Endothelial cell of umbilical vein (primary cell): ENCODE measurements around the gene EEIG1. TPM values are rescaled to one million over a fixed set of nuclear protein-coding genes. Genes with fewer than 3 reads are reported as not detected.

Experiments
- BruUV-seq: library from RNA; stranded (reverse); fragments of 400-500 nt; replicated peaks from 2 replicates; lab custom pipeline; 2021; lab: Mats Ljungman, UMichigan
- CTCF ChIA-PET: fragments of 300-600, 350-600 bp; sonication (Branson Sonifier 250); formaldehyde crosslinking; loops from one replicate; lab custom pipeline; 2021; ENCODE audit warnings: antibody characterized with exemption, inconsistent platforms; lab: Charles Lee
- POLR2A ChIA-PET: fragments of 300-600, 350-600 bp; sonication (Branson Sonifier 250); formaldehyde crosslinking; loops from one replicate; lab custom pipeline; 2021; ENCODE audit warnings: antibody characterized with exemption, inconsistent platforms; lab: Charles Lee
- DNase-seq: peaks from one replicate; pipeline ENCODE4 v3.0.0-alpha.2; 2011; ENCODE audit warnings: low read depth, low spot score
- FAIRE-seq: peaks from 2 replicates; lab custom pipeline; 2011; peaks lifted over from hg19 to GRCh38; lab: Jason Lieb, UNC
- H2AFZ ChIP-seq: 2 replicates; pipeline ENCODE4 v1.6.0; 2012; ENCODE audit warnings: low read depth, low read length, control low read depth, inconsistent platforms
- H3K27ac ChIP-seq: 2 replicates; pipeline ENCODE4 v1.5.1; 2011; ENCODE audit warnings: low read depth, mild to moderate bottlenecking, control low read depth, low read length, moderate library complexity; ENCODE audit not compliant: insufficient read depth
- H3K27me3 ChIP-seq, 2 experiments: 2 replicates each; pipeline versions ENCODE4 v1.6.0 to v1.6.1; 2011; ENCODE audit warnings: low read length in 2 of 2, mixed read lengths in 1 of 2; ENCODE audit not compliant: control insufficient read depth in 2 of 2, insufficient read depth in 2 of 2
- H3K36me3 ChIP-seq, 2 experiments: 2 replicates in 1 of 2; 3 replicates in 1 of 2; pipeline ENCODE4 v1.5.1; 2011; ENCODE audit warnings: low read length in 2 of 2, mild to moderate bottlenecking in 1 of 2, moderate library complexity in 1 of 2; ENCODE audit not compliant: control insufficient read depth in 2 of 2, insufficient read depth in 2 of 2; ENCODE audit errors: extremely low read depth in 1 of 2
- H3K4me1 ChIP-seq: 3 replicates; pipeline ENCODE4 v1.5.1; 2011; ENCODE audit warnings: mild to moderate bottlenecking, low read length; ENCODE audit not compliant: control insufficient read depth, insufficient read depth; ENCODE audit errors: extremely low read depth
- H3K4me2 ChIP-seq: 2 replicates; pipeline ENCODE4 v1.6.1; 2011; ENCODE audit warnings: low read length, control low read depth, mixed read lengths; ENCODE audit not compliant: insufficient read depth
- H3K4me3 ChIP-seq, 3 experiments: fragments of 200-600 bp in 1 of 3; sonication (generic), shearing (Covaris generic) in 1 of 3; replicated peaks in 1 of 3; 2 replicates each; pipeline ENCODE4 v1.5.1; 2011 to 2016; ENCODE audit warnings: control low read depth in 3 of 3, low read length in 3 of 3, mild to moderate bottlenecking in 2 of 3, inconsistent platforms in 1 of 3, low read depth in 1 of 3, moderate library complexity in 1 of 3; ENCODE audit not compliant: insufficient read depth in 1 of 3
- H3K79me2 ChIP-seq: 2 replicates; pipeline ENCODE4 v1.6.0; 2012; ENCODE audit warnings: low read length, inconsistent platforms; ENCODE audit not compliant: control insufficient read depth, insufficient read depth
- H3K9ac ChIP-seq: replicated peaks from 2 replicates; pipeline ENCODE3; 2011; ENCODE audit warnings: low read length, control low read depth; ENCODE audit not compliant: insufficient read depth; ENCODE audit errors: extremely low read depth
- H3K9me1 ChIP-seq: replicated peaks from 3 replicates; pipeline ENCODE4 v1.6.0; 2011; ENCODE audit warnings: mild to moderate bottlenecking, low read length; ENCODE audit not compliant: control insufficient read depth, insufficient read depth; ENCODE audit errors: extremely low read depth
- H3K9me3 ChIP-seq: replicated peaks from 2 replicates; pipeline ENCODE4 v1.5.1; 2012; ENCODE audit warnings: low read length, inconsistent platforms; ENCODE audit not compliant: control insufficient read depth, insufficient read depth
- H4K20me1 ChIP-seq: replicated peaks from 2 replicates; pipeline ENCODE3; 2011; ENCODE audit warnings: mild to moderate bottlenecking, low read length; ENCODE audit not compliant: control insufficient read depth, insufficient read depth; ENCODE audit errors: extremely low read depth
- CTCF ChIP-seq, 2 donors: IDR thresholded peaks; 1 replicate in 1 of 2; 2 replicates in 1 of 2; pipeline ENCODE4 v1.5.1; 2011; ENCODE audit warnings: low read length in 2 of 2, mild to moderate bottlenecking in 2 of 2, moderate library complexity in 2 of 2, control low read depth in 1 of 2, inconsistent platforms in 1 of 2, low read depth in 1 of 2; ENCODE audit not compliant: insufficient read depth in 1 of 2; ENCODE audit errors: extremely low read depth in 1 of 2
- EZH2 ChIP-seq: IDR thresholded peaks from 2 replicates; pipeline ENCODE4 v1.6.1; 2012; ENCODE audit warnings: borderline replicate concordance, low read depth, mild to moderate bottlenecking, moderate library complexity, low read length, inconsistent platforms; ENCODE audit not compliant: severe bottlenecking
- FOS ChIP-seq: IDR thresholded peaks from 2 replicates; pipeline ENCODE4 v1.6.1; 2011; ENCODE audit warnings: mild to moderate bottlenecking, low read length, moderate library complexity, borderline replicate concordance; ENCODE audit not compliant: insufficient read depth
- GATA2 ChIP-seq: IDR thresholded peaks from 2 replicates; pipeline ENCODE4 v1.7.0; 2011; ENCODE audit warnings: low read depth, mild to moderate bottlenecking, moderate library complexity, mixed read lengths, low read length; ENCODE audit not compliant: insufficient read length, insufficient read depth
- JUN ChIP-seq: IDR thresholded peaks from 2 replicates; pipeline ENCODE4 v1.6.1; 2011; ENCODE audit warnings: borderline replicate concordance, low read depth; ENCODE audit not compliant: insufficient read length, insufficient read depth
- MAX ChIP-seq: IDR thresholded peaks from 2 replicates; pipeline ENCODE4 v1.6.1; 2011; ENCODE audit not compliant: insufficient read depth, insufficient read length
- MYC ChIP-seq: IDR thresholded peaks from one replicate; pipeline ENCODE4 v1.6.1; 2011; ENCODE audit warnings: mild to moderate bottlenecking, low read depth, low read length
- POLR2A ChIP-seq: IDR thresholded peaks from 2 replicates; pipeline ENCODE4 v1.6.1; 2012; ENCODE audit warnings: low read depth, mild to moderate bottlenecking, control low read depth, low read length
- POLR2AphosphoS5 ChIP-seq: IDR thresholded peaks from 2 replicates; pipeline ENCODE4 v1.6.1; 2012; ENCODE audit warnings: low read depth, mild to moderate bottlenecking, control low read depth, low read length, moderate library complexity; ENCODE audit not compliant: insufficient read depth
- dilution Hi-C: fragments of 300-500 bp; cut with MboI; formaldehyde crosslinking; loops from one replicate; pipeline ENCODE4 v1.15.0; 2019; ENCODE audit warnings: low sequenced_read_pairs; ENCODE audit not compliant: extremely low pct_ligation_motif_present
- intact Hi-C: fragments of 100-400 bp; cut with micrococcal nuclease; formaldehyde crosslinking; loops from one replicate; pipeline ENCODE4 v1.10.0; 2022
- polyA plus RNA-seq, 4 experiments: library from polyadenylated mRNA; depleted of rRNA in 3 of 4; stranded (reverse) in 3 of 4; unstranded in 1 of 4; fragments of >200 nt; gene quantifications; 2 replicates each; pipeline versions ENCODE4 v1.2.1 to v1.2.3, GENCODE V29; 2011 to 2012; ENCODE audit warnings: missing spikeins in 1 of 4
- total RNA-seq: library from RNA; stranded (reverse); gene quantifications from 2 replicates; pipeline ENCODE4 v1.2.3, GENCODE V29; 2021

Gene EEIG1
- total and polyA plus RNA-seq, 2 donors (not counting 3 experiments of a cell fraction or from before 2014, with no cell fraction given) = 8.4 to 19.0 TPM

GRCh38 chr9:127987103-127987614, 6.4 kb upstream of the EEIG1 start:
- H3K9me1 ChIP-seq = no peaks in the 10 kb centered on the region
- H3K36me3 ChIP-seq = no peaks in the 10 kb centered on the region
- no peak overlapping the region for H2AFZ ChIP-seq
- CTCF ChIA-PET = no interaction called here
- no peak for DNase-seq
- no peak for TF ChIP-seq EZH2
- TF ChIP-seq MYC = no peak
- TF ChIP-seq POLR2AphosphoS5 = no peak
- TF ChIP-seq FOS = no peak
- no peak for TF ChIP-seq CTCF (IDR thresholded peaks at IDR 0.05; ENCODE audit: extremely low read depth in 1 of 2, insufficient read depth in 1 of 2, low read depth in 1 of 2, low read length in 2 of 2)
- no peak for TF ChIP-seq POLR2A
- TF ChIP-seq JUN = no peak
- TF ChIP-seq GATA2 = no peak
- TF ChIP-seq MAX = no peak
- BruUV-seq = no TSS peak
- H3K27me3 ChIP-seq = peaks cover 0 to 2% of the 10 kb centered on the region in 2 experiments
- H3K9ac ChIP-seq = no peak overlapping the region
- H3K27ac ChIP-seq = no peak overlapping the region
- no peaks in the 10 kb centered on the region for H3K79me2 ChIP-seq
- POLR2A ChIA-PET = no interaction called here
- H4K20me1 ChIP-seq = no peaks in the 10 kb centered on the region
- no peaks in the 10 kb centered on the region for H3K9me3 ChIP-seq
- FAIRE-seq = no peak
- no peak overlapping the region for H3K4me3 ChIP-seq
- dilution Hi-C loops = no loop called here
- no peaks in the 10 kb centered on the region for H3K4me1 ChIP-seq
- intact Hi-C loops = no loop called here
- H3K4me2 ChIP-seq = no peak overlapping the region
